Smooth muscle cell (in vitro differentiated cells): ENCODE results near the gene APLF. TPM values are rescaled to one million over a fixed set of nuclear protein-coding genes. Genes with fewer than 3 reads are reported as not detected.

Source experiments
- DNase-seq: peaks from one replicate; lab custom pipeline; 2025; ENCODE audit not compliant: unreplicated experiment; lab: John Stamatoyannopoulos, UW
- H2AFZ ChIP-seq: fragments of 200-600 bp; sonication (generic); 2 replicates; pipeline ENCODE4 v1.6.0; 2016; ENCODE audit warnings: antibody characterized with exemption, low read depth, mild to moderate bottlenecking
- H3F3A ChIP-seq: fragments of 200-600 bp; sonication (generic); 2 replicates; pipeline ENCODE4 v1.6.0; 2017; ENCODE audit warnings: antibody characterized with exemption, low read depth
- H3K27ac ChIP-seq: fragments of 200-600 bp; sonication (generic); 2 replicates; pipeline ENCODE4 v1.5.1; 2016; ENCODE audit warnings: low read depth, mild to moderate bottlenecking
- H3K27me3 ChIP-seq: fragments of 200-600 bp; sonication (generic); 2 replicates; pipeline ENCODE4 v1.6.1; 2016; ENCODE audit warnings: low read depth, mild to moderate bottlenecking
- H3K36me3 ChIP-seq: fragments of 200-600 bp; sonication (generic); 2 replicates; pipeline ENCODE4 v1.5.1; 2016; ENCODE audit warnings: low read depth
- H3K4me1 ChIP-seq: fragments of 200-600 bp; sonication (generic); 2 replicates; pipeline ENCODE4 v1.5.1; 2016; ENCODE audit warnings: low read depth
- H3K4me2 ChIP-seq: fragments of 200-600 bp; sonication (generic); 2 replicates; pipeline ENCODE4 v1.6.0; 2016; ENCODE audit warnings: mild to moderate bottlenecking
- H3K4me3 ChIP-seq: fragments of 200-600 bp; sonication (generic); 2 replicates; pipeline ENCODE4 v1.5.1; 2016; ENCODE audit warnings: mild to moderate bottlenecking
- H3K79me2 ChIP-seq: fragments of 200-600 bp; sonication (generic); 2 replicates; pipeline ENCODE4 v1.6.0; 2016; ENCODE audit warnings: low read depth, mild to moderate bottlenecking
- H3K9ac ChIP-seq: fragments of 200-600 bp; sonication (generic); 2 replicates; pipeline ENCODE4 v1.6.0; 2016; ENCODE audit warnings: low read depth
- H3K9me3 ChIP-seq: fragments of 200-600 bp; sonication (generic); replicated peaks from 2 replicates; pipeline ENCODE4 v1.5.1; 2016; ENCODE audit warnings: low read depth
- H4K20me1 ChIP-seq: fragments of 200-600 bp; sonication (generic); 2 replicates; pipeline ENCODE4 v1.6.0; 2016; ENCODE audit warnings: low read depth
- WGBS: methylation state at CpG from one replicate; pipeline ENCODE4 v1.1.7; 2016; ENCODE audit warnings: low lambda C conversion rate; 5-methylcytosine and 5-hydroxymethylcytosine counted together
- polyA plus RNA-seq: library from polyadenylated mRNA; unstranded; fragments of >200 nt; fragmentation: Nextera tagmentation; extraction: Ambion mirVana; gene quantifications from 2 replicates; pipeline ENCODE4 v1.2.1, GENCODE V29; 2016
- total RNA-seq: library from RNA; depleted of rRNA; stranded (reverse); fragments of >200 nt; gene quantifications from 2 replicates; pipeline ENCODE4 v1.2.3, GENCODE V29; 2014
- TF ChIP-seq, protein P1 (sequence below): fragments of 200-600 bp; sonication (generic); IDR thresholded peaks from 2 replicates; pipeline ENCODE4 v1.5.1; 2017; ENCODE audit warnings: borderline replicate concordance, mild to moderate bottlenecking, antibody characterized with exemption; ENCODE audit not compliant: insufficient read depth, poor library complexity, severe bottlenecking

Gene APLF
- total and polyA plus RNA-seq, 2 experiments from 2014 or later = 3.4 to 8.0 TPM

- no peak overlapping the region for H3K4me3 ChIP-seq
- DNase-seq = no peak
- no peak overlapping the region for H2AFZ ChIP-seq
- no peaks in the 10 kb centered on the region for H3F3A ChIP-seq
- no peaks in the 10 kb centered on the region for H3K79me2 ChIP-seq
- no peaks in the 10 kb centered on the region for H3K27me3 ChIP-seq
- H3K4me2 ChIP-seq = no peak overlapping the region
- no peak overlapping the region for H3K9ac ChIP-seq
- no peaks in the 10 kb centered on the region for H3K4me1 ChIP-seq
- WGBS = 87% methylated on average over 2 of the region's 2 CpGs
- TF ChIP-seq, protein P1, sequence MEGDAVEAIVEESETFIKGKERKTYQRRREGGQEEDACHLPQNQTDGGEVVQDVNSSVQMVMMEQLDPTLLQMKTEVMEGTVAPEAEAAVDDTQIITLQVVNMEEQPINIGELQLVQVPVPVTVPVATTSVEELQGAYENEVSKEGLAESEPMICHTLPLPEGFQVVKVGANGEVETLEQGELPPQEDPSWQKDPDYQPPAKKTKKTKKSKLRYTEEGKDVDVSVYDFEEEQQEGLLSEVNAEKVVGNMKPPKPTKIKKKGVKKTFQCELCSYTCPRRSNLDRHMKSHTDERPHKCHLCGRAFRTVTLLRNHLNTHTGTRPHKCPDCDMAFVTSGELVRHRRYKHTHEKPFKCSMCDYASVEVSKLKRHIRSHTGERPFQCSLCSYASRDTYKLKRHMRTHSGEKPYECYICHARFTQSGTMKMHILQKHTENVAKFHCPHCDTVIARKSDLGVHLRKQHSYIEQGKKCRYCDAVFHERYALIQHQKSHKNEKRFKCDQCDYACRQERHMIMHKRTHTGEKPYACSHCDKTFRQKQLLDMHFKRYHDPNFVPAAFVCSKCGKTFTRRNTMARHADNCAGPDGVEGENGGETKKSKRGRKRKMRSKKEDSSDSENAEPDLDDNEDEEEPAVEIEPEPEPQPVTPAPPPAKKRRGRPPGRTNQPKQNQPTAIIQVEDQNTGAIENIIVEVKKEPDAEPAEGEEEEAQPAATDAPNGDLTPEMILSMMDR = no peak
- no peaks in the 10 kb centered on the region for H4K20me1 ChIP-seq
- H3K27ac ChIP-seq = no peak overlapping the region
- H3K36me3 ChIP-seq = peaks cover 1% of the 10 kb centered on the region
- H3K9me3 ChIP-seq = no peaks in the 10 kb centered on the region
These were observed 106.9 kb downstream of the APLF start for GRCh38 chr2:68574202-68574791.

GRCh38 chr2:68577183-68577582 lies 109.8 kb downstream of the APLF start:
- no peaks in the 10 kb centered on the region for H3K27me3 ChIP-seq
- TF ChIP-seq, protein P1 = no peak
- no peak for DNase-seq

GRCh38 chr2:68579689-68580088 lies 112.3 kb downstream of the APLF start:
- WGBS = 95% methylated on average over 3 of the region's 3 CpGs
- no peak for DNase-seq
- H3F3A ChIP-seq = no peaks in the 10 kb centered on the region
- H3K27ac ChIP-seq = no peak overlapping the region
- H3K4me3 ChIP-seq = no peak overlapping the region
- H3K9ac ChIP-seq = no peak overlapping the region
- H3K4me1 ChIP-seq = no peaks in the 10 kb centered on the region
- no peaks in the 10 kb centered on the region for H3K79me2 ChIP-seq
- no peaks in the 10 kb centered on the region for H4K20me1 ChIP-seq
- no peak overlapping the region for H3K4me2 ChIP-seq
- no peaks in the 10 kb centered on the region for H3K27me3 ChIP-seq
- no peaks in the 10 kb centered on the region for H3K9me3 ChIP-seq
- H2AFZ ChIP-seq = no peak overlapping the region
- TF ChIP-seq, protein P1 = no peak
- H3K36me3 ChIP-seq = peaks cover 6% of the 10 kb centered on the region

More at GRCh38 chr2:68577183-68577582, 109.8 kb downstream of the APLF start:
- no peak overlapping the region for H3K9ac ChIP-seq
- no peak overlapping the region for H3K4me2 ChIP-seq
- no peak overlapping the region for H3K4me3 ChIP-seq
- H3K4me1 ChIP-seq = no peaks in the 10 kb centered on the region
- peaks cover 6% of the 10 kb centered on the region for H3K36me3 ChIP-seq
- no peak overlapping the region for H3K27ac ChIP-seq
- H4K20me1 ChIP-seq = no peaks in the 10 kb centered on the region
- H3K9me3 ChIP-seq = no peaks in the 10 kb centered on the region
- no peak overlapping the region for H2AFZ ChIP-seq
- no peaks in the 10 kb centered on the region for H3F3A ChIP-seq
- no peaks in the 10 kb centered on the region for H3K79me2 ChIP-seq

GRCh38 chr2:68588589-68588988 lies 121.2 kb downstream of the APLF start:
- Histone ChIP-seq H3K4me2 (no peak overlapping the region), H3K27me3 (no peaks in the 10 kb centered on the region), H4K20me1 (no peaks in the 10 kb centered on the region), H2AFZ (no peak overlapping the region), H3K79me2 (no peaks in the 10 kb centered on the region), H3K9me3 (no peaks in the 10 kb centered on the region), H3F3A (no peaks in the 10 kb centered on the region), H3K9ac (no peak overlapping the region), H3K4me1 (no peaks in the 10 kb centered on the region), H3K27ac (no peak overlapping the region), H3K36me3 (no peaks in the 10 kb centered on the region), H3K4me3 (no peak overlapping the region)
- WGBS = 93% methylated on average over 2 of the region's 2 CpGs
- TF ChIP-seq, protein P1 = no peak
- no peak for DNase-seq
